Breast epithelium (tissue), 4 donors: ENCODE data around the gene KCNIP3. TPM values are rescaled to one million over a fixed set of nuclear protein-coding genes. Genes with fewer than 3 reads are reported as not detected.

Experiments
- DNase-seq, 2 donors: peaks; one replicate each; pipeline ENCODE4 v3.0.0-alpha.2; 2019; ENCODE audit warnings: low spot score in 2 of 2
- H3K27ac ChIP-seq, 2 donors: fragments of 200-600 bp; sonication (generic) in 1 of 2; one replicate each; pipeline ENCODE4 v1.5.1; 2016 to 2019; ENCODE audit warnings: mild to moderate bottlenecking in 1 of 2
- H3K27me3 ChIP-seq, 2 donors: fragments of 200-600 bp; sonication (generic) in 1 of 2; one replicate each; pipeline versions ENCODE4 v1.5.1 to v1.6.0; 2017 to 2019; ENCODE audit warnings: control low read depth in 1 of 2, mild to moderate bottlenecking in 1 of 2
- H3K36me3 ChIP-seq: fragments of 200-600 bp; one replicate; pipeline ENCODE4 v1.5.1; 2019
- H3K4me1 ChIP-seq, 2 donors: fragments of 200-600 bp; sonication (generic); one replicate each; pipeline ENCODE4 v1.5.1; 2016 to 2019; ENCODE audit warnings: control low read depth in 1 of 2
- H3K4me3 ChIP-seq, 3 donors: fragments of 200-600 bp; sonication (generic); 1 replicate in 2 of 3; 2 replicates in 1 of 3; pipeline ENCODE4 v1.5.1; 2016 to 2019; ENCODE audit warnings: mild to moderate bottlenecking in 3 of 3, moderate library complexity in 2 of 3
- H3K9me3 ChIP-seq, 2 donors: fragments of 200-600 bp; sonication (generic) in 1 of 2; one replicate each; pipeline ENCODE4 v1.5.1; 2016 to 2019; ENCODE audit warnings: control low read depth in 1 of 2
- POLR2A ChIP-seq: fragments of 450-650 bp; IDR thresholded peaks from one replicate; pipeline ENCODE4 v1.6.1; 2016; ENCODE audit warnings: antibody characterized with exemption, mild to moderate bottlenecking, moderate library complexity
- POLR2AphosphoS5 ChIP-seq, 3 donors: sonication (generic); formaldehyde crosslinking; IDR thresholded peaks; one replicate each; pipeline ENCODE4 v1.6.1; 2017; ENCODE audit warnings: antibody characterized with exemption in 3 of 3
- intact Hi-C: fragments of 100-400 bp; cut with DNase I; formaldehyde crosslinking; loops from one replicate; pipeline ENCODE4 v1.15.1; 2023; ENCODE audit warnings: low total_unique reads
- total RNA-seq, 3 donors: library from RNA; depleted of rRNA; stranded (reverse); fragments of >200 nt; gene quantifications; one replicate each; pipeline ENCODE4 v1.1.0, GENCODE V29; 2016
- TF ChIP-seq, protein P1 (sequence below), 3 donors: fragments of 450-650 bp; IDR thresholded peaks; one replicate each; pipeline ENCODE4 v1.5.1; 2016 to 2017; ENCODE audit warnings: antibody characterized with exemption in 3 of 3, mild to moderate bottlenecking in 3 of 3, moderate library complexity in 3 of 3

KCNIP3 gene
- total RNA-seq, 3 donors from 2014 or later: 14.4 to 30.1 (median 15.1) TPM

DNA sequence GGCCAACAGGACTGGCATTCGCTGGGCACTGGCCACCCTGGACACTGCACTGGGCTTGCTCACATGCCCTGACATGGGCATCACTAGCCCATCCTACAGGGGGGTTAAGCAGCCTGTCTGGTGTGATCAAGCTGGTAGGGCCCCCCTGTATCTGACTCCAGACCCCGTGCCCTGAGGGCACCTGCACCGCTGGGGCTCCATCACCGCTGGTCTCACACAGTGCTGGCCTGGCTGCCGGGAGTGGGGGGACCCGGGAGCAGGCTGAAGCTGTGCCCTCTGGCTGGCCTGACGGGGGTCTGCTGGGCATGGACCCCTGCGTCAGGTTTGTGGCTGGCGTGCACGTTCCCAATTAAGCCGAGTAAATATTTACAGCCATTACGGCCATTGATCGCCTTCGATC lies 32.3 kb downstream of the KCNIP3 start:
- intact Hi-C loops: no loop called here
- Histone ChIP-seq H3K27me3 (no peaks in the 10 kb centered on the region), H3K9me3 (no peaks in the 10 kb centered on the region), H3K27ac (no peak overlapping the region), H3K36me3 (no peaks in the 10 kb centered on the region), H3K4me3 (no peak overlapping the region), H3K4me1 (peaks cover 0 to 3% of the 10 kb centered on the region in 2 donors)
- DNase-seq: no peak
- TF ChIP-seq, protein P1, sequence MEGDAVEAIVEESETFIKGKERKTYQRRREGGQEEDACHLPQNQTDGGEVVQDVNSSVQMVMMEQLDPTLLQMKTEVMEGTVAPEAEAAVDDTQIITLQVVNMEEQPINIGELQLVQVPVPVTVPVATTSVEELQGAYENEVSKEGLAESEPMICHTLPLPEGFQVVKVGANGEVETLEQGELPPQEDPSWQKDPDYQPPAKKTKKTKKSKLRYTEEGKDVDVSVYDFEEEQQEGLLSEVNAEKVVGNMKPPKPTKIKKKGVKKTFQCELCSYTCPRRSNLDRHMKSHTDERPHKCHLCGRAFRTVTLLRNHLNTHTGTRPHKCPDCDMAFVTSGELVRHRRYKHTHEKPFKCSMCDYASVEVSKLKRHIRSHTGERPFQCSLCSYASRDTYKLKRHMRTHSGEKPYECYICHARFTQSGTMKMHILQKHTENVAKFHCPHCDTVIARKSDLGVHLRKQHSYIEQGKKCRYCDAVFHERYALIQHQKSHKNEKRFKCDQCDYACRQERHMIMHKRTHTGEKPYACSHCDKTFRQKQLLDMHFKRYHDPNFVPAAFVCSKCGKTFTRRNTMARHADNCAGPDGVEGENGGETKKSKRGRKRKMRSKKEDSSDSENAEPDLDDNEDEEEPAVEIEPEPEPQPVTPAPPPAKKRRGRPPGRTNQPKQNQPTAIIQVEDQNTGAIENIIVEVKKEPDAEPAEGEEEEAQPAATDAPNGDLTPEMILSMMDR (IDR thresholded peaks at IDR 0.05): no peak
- no peak for TF ChIP-seq POLR2AphosphoS5 (IDR thresholded peaks at IDR 0.05)
- TF ChIP-seq POLR2A: no peak

DNA sequence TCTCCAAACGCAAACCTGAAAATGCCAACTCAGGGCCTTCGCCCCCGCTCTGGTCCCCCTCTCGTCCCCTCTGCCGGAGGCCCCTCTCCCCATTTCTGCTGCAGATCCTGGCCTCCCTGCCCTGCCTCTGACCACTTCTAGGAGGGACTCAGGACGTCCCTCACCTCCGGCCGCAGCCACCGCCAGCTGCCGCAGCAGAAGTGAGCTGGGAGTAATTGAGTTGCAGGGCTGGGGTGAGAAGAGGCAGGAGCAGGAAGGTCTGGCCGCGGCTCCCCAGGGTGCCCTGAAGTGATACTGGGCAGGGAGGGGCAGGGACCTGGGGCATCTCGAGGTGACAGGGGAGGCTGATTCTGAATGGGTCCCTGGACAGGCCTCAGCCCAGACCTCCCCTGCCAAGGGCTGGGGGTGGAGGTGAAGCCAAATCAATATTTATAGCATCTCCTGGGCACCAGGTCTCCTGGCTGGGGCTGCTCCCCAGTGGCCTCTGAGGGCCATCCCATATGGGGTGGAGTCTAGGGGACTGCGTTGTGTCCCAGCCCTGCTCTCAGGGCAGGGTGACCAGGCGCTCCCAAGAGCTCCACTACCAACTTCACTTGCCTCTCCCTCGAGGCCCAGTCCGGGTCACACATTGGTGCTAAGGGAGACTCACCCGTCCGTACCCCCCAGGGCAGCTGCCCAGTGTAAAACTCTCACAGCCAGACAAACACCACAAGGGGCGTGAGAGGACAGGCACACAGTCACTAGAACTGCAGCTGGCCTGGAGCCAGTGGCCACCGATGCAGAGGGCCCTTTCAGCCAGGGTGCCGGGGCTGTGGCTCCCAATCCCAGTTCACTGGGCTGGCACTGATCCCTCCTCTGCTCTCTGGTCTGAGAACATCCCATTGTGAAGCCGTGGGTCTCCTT lies 33.0 kb downstream of the KCNIP3 start:
- Histone ChIP-seq H3K9me3 (no peaks in the 10 kb centered on the region), H3K4me3 (no peak overlapping the region), H3K27ac (no peak overlapping the region), H3K36me3 (no peaks in the 10 kb centered on the region), H3K27me3 (no peaks in the 10 kb centered on the region), H3K4me1 (peaks cover 0 to 5% of the 10 kb centered on the region in 2 donors)
- TF ChIP-seq, protein P1 (IDR thresholded peaks at IDR 0.05): no peak
- TF ChIP-seq POLR2AphosphoS5 (IDR thresholded peaks at IDR 0.05) (no peak), POLR2A (no peak)
- DNase-seq: peak in 1 of 2 donors; percentile 63
- intact Hi-C loops: no loop called here

DNA sequence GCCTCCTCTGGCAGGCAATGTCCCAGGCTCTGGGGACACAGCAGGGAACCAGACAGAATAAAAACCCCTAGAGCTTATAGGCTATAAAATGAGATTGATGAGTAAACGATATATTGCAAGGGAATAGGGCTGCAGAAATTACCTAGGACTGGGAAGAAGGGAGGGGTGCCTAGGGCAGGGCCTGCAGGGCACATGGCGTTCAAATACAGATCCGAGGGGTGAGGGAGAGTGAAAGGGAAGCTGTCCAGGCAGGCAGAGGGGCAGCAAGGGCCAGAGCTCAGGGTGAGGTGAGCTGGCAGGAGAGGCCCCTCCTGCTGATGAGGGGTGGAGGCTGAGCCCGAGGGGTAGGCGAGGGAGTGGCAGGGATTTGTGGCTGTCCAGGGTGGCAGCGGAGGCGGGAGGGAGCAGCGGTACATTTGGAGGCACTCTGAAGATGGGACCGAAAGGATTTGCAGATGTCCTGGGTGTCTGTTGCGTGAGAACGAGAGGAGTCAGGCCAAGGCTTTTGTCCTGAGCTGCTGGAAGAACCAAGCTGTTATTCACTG lies 33.7 kb downstream of the KCNIP3 start:
- Histone ChIP-seq H3K4me3 (no peak overlapping the region), H3K4me1 (peaks cover 0 to 5% of the 10 kb centered on the region in 2 donors), H3K27ac (no peak overlapping the region), H3K27me3 (no peaks in the 10 kb centered on the region), H3K9me3 (no peaks in the 10 kb centered on the region), H3K36me3 (no peaks in the 10 kb centered on the region)
- TF ChIP-seq, protein P1 (IDR thresholded peaks at IDR 0.05): no peak
- TF ChIP-seq POLR2A (no peak), POLR2AphosphoS5 (IDR thresholded peaks at IDR 0.05) (no peak)
- intact Hi-C loops: no loop called here
- no peak for DNase-seq

DNA sequence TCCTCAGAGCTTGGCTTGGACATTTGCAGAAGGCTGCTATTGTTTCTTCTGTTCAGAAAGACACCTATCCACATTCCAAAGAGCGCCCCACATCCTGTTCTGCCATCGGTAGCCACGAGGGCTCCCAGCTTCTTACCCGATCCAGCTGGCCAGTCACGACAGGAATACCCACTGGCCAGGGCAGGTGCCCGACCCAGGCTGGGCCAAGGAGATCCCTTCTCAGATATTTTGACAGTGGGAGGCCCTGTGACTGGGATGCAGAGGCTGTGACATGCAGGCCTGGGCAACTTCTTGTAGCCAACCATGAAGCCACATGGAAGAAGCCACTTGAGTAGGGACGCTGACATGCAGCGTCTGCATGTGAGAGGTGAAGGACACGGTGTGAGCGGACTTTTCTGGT lies 34.5 kb downstream of the KCNIP3 start:
- DNase-seq: no peak
- Histone ChIP-seq H3K27me3 (no peaks in the 10 kb centered on the region), H3K27ac (no peak overlapping the region), H3K4me3 (no peak overlapping the region), H3K9me3 (no peaks in the 10 kb centered on the region), H3K36me3 (no peaks in the 10 kb centered on the region), H3K4me1 (peaks cover 0 to 5% of the 10 kb centered on the region in 2 donors)
- intact Hi-C loops: no loop called here
- TF ChIP-seq, protein P1 (IDR thresholded peaks at IDR 0.05): no peak
- TF ChIP-seq POLR2A (no peak), POLR2AphosphoS5 (IDR thresholded peaks at IDR 0.05) (no peak)

DNA sequence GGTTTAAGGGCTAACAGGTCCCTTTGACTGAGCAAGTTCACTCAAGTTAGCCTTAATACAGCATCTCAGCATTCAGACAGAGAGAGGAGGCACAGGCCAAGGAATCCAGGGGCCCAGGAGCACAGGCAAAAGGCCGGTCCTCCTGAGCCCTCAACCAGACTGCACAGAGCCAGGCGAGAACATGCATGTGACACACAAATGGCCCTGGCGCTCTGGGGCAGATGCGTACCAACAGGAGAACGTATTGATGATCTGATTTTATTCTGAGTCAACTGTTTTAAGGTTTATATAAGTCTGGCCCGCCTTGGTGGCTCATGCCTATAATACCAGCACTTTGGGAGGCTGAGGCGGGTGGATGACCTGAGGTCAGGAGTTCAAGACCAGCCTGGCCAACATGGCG lies 34.9 kb downstream of the KCNIP3 start:
- TF ChIP-seq POLR2A (no peak), POLR2AphosphoS5 (IDR thresholded peaks at IDR 0.05) (no peak)
- TF ChIP-seq, protein P1 (IDR thresholded peaks at IDR 0.05): no peak

More for the DNA sequence above, 34.9 kb downstream of the KCNIP3 start:
- Histone ChIP-seq H3K4me3 (no peak overlapping the region), H3K27me3 (no peaks in the 10 kb centered on the region), H3K36me3 (no peaks in the 10 kb centered on the region), H3K27ac (no peak overlapping the region), H3K9me3 (no peaks in the 10 kb centered on the region), H3K4me1 (peaks cover 0 to 5% of the 10 kb centered on the region in 2 donors)
- DNase-seq: no peak
- intact Hi-C loops: no loop called here
